ENCODE data around the gene CHMP1A. TPM values are rescaled to one million over a fixed set of nuclear protein-coding genes. Genes with fewer than 3 reads are reported as not detected.
"Not testable (repeated sequence)": the region's sequence is repeated elsewhere in the genome, so short reads cannot be mapped to it uniquely, and the experiment has no call there.

The CHMP1A gene
- total and polyA plus RNA-seq, 2 donors = 40.8 to 70.8 TPM

GRCh38 chr16:89699629-89700099 is 42.2 kb upstream of the CHMP1A start:
- H3K9me3 ChIP-seq (ENCODE audit: control insufficient read depth in 2 of 2, insufficient read depth in 1 of 2, low read length in 1 of 2); DNase-seq (ENCODE audit: low read depth in 6 of 9, low spot score in 9 of 9); H3K27me3 ChIP-seq (ENCODE audit: control insufficient read depth in 2 of 2, insufficient read depth in 1 of 2, low read length in 1 of 2); H3K4me3 ChIP-seq (ENCODE audit: low read length in 2 of 2); H3K27ac ChIP-seq (ENCODE audit: low read depth in 1 of 2, low read length in 1 of 2): not testable (repeated sequence)
- 80% methylated on average over 18 of the region's 18 CpGs for whole genome bisulfite sequencing
- Histone ChIP-seq H3K36me3 (ENCODE audit: control insufficient read depth in 2 of 2, insufficient read depth in 2 of 2, low read length in 1 of 2) (peaks cover 9 to 25% of the 10 kb centered on the region in 2 donors), H3K4me1 (ENCODE audit: control insufficient read depth in 2 of 2, insufficient read depth in 2 of 2, low read length in 2 of 2) (peaks cover 24 to 30% of the 10 kb centered on the region in 2 donors)

DNA sequence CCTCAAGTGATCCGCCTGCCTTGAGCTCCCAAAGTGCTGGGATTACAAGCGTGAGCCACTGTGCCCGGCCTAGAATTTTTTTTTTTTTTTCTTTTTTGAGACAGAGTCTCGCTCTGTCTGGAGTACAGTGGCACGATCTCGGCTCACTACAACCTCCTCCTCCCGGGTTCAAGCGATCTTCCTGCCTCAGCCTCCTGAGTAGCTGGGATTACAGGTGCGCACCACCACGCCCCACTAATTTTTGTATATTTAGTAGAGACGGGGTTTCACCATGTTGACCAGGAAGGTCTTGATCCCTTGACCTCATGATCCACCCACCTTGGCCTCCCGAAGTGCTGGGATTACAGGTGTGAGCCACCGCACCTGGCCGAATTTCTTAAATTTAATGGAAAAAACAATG is 41.2 kb upstream of the CHMP1A start:
- H3K9me3 ChIP-seq (ENCODE audit: control insufficient read depth in 2 of 2, insufficient read depth in 1 of 2, low read length in 1 of 2); DNase-seq (ENCODE audit: low read depth in 6 of 9, low spot score in 9 of 9); H3K27me3 ChIP-seq (ENCODE audit: control insufficient read depth in 2 of 2, insufficient read depth in 1 of 2, low read length in 1 of 2); H3K4me3 ChIP-seq (ENCODE audit: low read length in 2 of 2); H3K27ac ChIP-seq (ENCODE audit: low read depth in 1 of 2, low read length in 1 of 2): not testable (repeated sequence)
- WGBS = 99% methylated on average over 14 of the region's 14 CpGs
- Histone ChIP-seq H3K36me3 (ENCODE audit: control insufficient read depth in 2 of 2, insufficient read depth in 2 of 2, low read length in 1 of 2) (peaks cover 16 to 35% of the 10 kb centered on the region in 2 donors), H3K4me1 (ENCODE audit: control insufficient read depth in 2 of 2, insufficient read depth in 2 of 2, low read length in 2 of 2) (peaks cover 24 to 30% of the 10 kb centered on the region in 2 donors)

GRCh38 chr16:89697616-89698331 is 40.3 kb upstream of the CHMP1A start:
- Histone ChIP-seq H3K27ac (ENCODE audit: low read depth in 1 of 2, low read length in 1 of 2) (no peak overlapping the region), H3K36me3 (ENCODE audit: control insufficient read depth in 2 of 2, insufficient read depth in 2 of 2, low read length in 1 of 2) (peaks cover 24 to 43% of the 10 kb centered on the region in 2 donors), H3K4me3 (ENCODE audit: low read length in 2 of 2) (no peak overlapping the region), H3K4me1 (ENCODE audit: control insufficient read depth in 2 of 2, insufficient read depth in 2 of 2, low read length in 2 of 2) (peaks cover 24 to 30% of the 10 kb centered on the region in 2 donors), H3K9me3 (ENCODE audit: control insufficient read depth in 2 of 2, insufficient read depth in 1 of 2, low read length in 1 of 2) (no peaks in the 10 kb centered on the region), H3K27me3 (ENCODE audit: control insufficient read depth in 2 of 2, insufficient read depth in 1 of 2, low read length in 1 of 2) (no peaks in the 10 kb centered on the region)
- no peak for DNase-seq (ENCODE audit: low read depth in 6 of 9, low spot score in 9 of 9)
- 98% methylated on average over 32 of the region's 32 CpGs for whole genome bisulfite sequencing

GRCh38 chr16:89697161-89697615 is 39.7 kb upstream of the CHMP1A start:
- Histone ChIP-seq H3K27ac (ENCODE audit: low read depth in 1 of 2, low read length in 1 of 2) (no peak overlapping the region), H3K4me1 (ENCODE audit: control insufficient read depth in 2 of 2, insufficient read depth in 2 of 2, low read length in 2 of 2) (peaks cover 22 to 25% of the 10 kb centered on the region in 2 donors), H3K36me3 (ENCODE audit: control insufficient read depth in 2 of 2, insufficient read depth in 2 of 2, low read length in 1 of 2) (peaks cover 28 to 47% of the 10 kb centered on the region in 2 donors), H3K27me3 (ENCODE audit: control insufficient read depth in 2 of 2, insufficient read depth in 1 of 2, low read length in 1 of 2) (no peaks in the 10 kb centered on the region), H3K4me3 (ENCODE audit: low read length in 2 of 2) (no peak overlapping the region), H3K9me3 (ENCODE audit: control insufficient read depth in 2 of 2, insufficient read depth in 1 of 2, low read length in 1 of 2) (no peaks in the 10 kb centered on the region)
- WGBS = 98% methylated on average over 19 of the region's 19 CpGs
- DNase-seq (ENCODE audit: low read depth in 6 of 9, low spot score in 9 of 9) = no peak

DNA sequence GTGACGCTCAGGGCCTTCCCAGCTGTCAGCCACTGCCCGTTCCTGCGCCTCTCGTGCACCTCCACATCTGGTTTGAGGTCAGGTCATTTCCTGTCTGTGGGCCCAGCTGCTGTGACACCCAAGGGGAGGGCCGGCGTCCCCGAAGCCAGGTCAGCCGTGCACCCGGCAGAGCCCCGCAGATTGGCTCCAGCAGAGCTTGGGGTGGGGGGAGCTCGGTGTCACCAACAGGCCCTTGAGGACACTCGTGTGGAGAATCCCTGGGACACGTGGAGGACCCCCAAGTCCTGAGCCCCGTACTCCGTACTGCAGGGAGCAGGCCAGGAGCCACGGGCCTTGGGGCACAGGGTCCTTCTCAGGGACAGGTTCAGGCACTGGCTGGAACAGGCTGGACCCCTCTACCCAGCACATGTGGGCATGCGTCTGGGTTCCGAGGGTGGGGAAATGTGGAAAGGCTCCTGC is 39.2 kb upstream of the CHMP1A start:
- 45% methylated on average over 18 of the region's 18 CpGs for WGBS
- Histone ChIP-seq H3K36me3 (ENCODE audit: control insufficient read depth in 2 of 2, insufficient read depth in 2 of 2, low read length in 1 of 2) (peaks cover 33 to 52% of the 10 kb centered on the region in 2 donors), H3K27me3 (ENCODE audit: control insufficient read depth in 2 of 2, insufficient read depth in 1 of 2, low read length in 1 of 2) (no peaks in the 10 kb centered on the region), H3K27ac (ENCODE audit: low read depth in 1 of 2, low read length in 1 of 2) (no peak overlapping the region), H3K9me3 (ENCODE audit: control insufficient read depth in 2 of 2, insufficient read depth in 1 of 2, low read length in 1 of 2) (no peaks in the 10 kb centered on the region), H3K4me3 (ENCODE audit: low read length in 2 of 2) (no peak overlapping the region), H3K4me1 (ENCODE audit: control insufficient read depth in 2 of 2, insufficient read depth in 2 of 2, low read length in 2 of 2) (peaks cover 21 to 23% of the 10 kb centered on the region in 2 donors)
- peak in 2 of 9 donors; percentile 39 to 56 for DNase-seq (ENCODE audit: low read depth in 6 of 9, low spot score in 9 of 9)

GRCh38 chr16:89695875-89696669 is 38.6 kb upstream of the CHMP1A start:
- no peak overlapping the region for H3K27ac ChIP-seq (ENCODE audit: low read depth in 1 of 2, low read length in 1 of 2)

DNA sequence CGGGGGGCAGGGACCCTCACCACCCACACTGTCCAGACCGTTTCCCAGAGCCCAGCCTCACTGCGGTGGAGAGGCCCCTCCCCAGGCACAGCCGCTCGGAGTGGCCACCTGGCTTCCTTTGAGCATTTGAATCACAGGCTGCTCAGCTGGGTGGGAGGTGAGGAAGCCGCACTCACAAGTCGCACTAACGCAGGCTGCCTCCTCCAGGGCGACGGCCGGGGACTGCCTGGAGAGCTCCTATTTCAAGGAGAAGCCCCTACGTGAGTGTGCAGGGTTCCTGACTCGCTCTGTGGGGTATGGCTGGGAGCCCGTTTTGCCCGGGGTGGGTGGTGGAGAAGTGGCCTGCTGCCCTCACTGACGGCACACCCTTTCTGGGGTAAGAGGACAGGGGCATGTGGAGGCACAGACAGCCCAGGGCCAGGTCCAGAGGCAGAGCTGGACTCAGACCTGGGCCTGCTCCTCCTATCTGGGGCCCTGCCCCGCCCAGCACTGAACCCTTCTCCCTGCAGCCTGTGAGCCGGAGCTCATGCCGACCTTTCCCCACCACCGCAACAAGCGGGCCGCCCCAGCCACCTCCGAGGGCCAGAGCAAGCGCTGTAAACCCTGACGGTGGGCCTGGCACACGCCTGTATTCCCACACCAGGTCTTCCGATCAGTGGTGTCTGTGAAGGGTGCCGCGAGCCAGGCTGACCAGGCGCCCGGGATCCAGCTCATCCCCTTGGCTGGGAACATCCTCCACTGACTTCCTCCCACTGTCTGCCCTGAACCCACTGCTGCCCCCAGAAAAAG is 37.8 kb upstream of the CHMP1A start:
- Histone ChIP-seq H3K4me3 (ENCODE audit: low read length in 2 of 2) (no peak overlapping the region), H3K27ac (ENCODE audit: low read depth in 1 of 2, low read length in 1 of 2) (no peak overlapping the region), H3K4me1 (ENCODE audit: control insufficient read depth in 2 of 2, insufficient read depth in 2 of 2, low read length in 2 of 2) (peaks cover 13 to 17% of the 10 kb centered on the region in 2 donors), H3K9me3 (ENCODE audit: control insufficient read depth in 2 of 2, insufficient read depth in 1 of 2, low read length in 1 of 2) (no peaks in the 10 kb centered on the region), H3K36me3 (ENCODE audit: control insufficient read depth in 2 of 2, insufficient read depth in 2 of 2, low read length in 1 of 2) (peaks cover 44 to 65% of the 10 kb centered on the region in 2 donors), H3K27me3 (ENCODE audit: control insufficient read depth in 2 of 2, insufficient read depth in 1 of 2, low read length in 1 of 2) (no peaks in the 10 kb centered on the region)
- 97% methylated on average over 31 of the region's 31 CpGs for WGBS
- no peak for DNase-seq (ENCODE audit: low read depth in 6 of 9, low spot score in 9 of 9)

More at GRCh38 chr16:89695875-89696669, 38.6 kb upstream of the CHMP1A start:
- Histone ChIP-seq H3K27me3 (ENCODE audit: control insufficient read depth in 2 of 2, insufficient read depth in 1 of 2, low read length in 1 of 2) (no peaks in the 10 kb centered on the region), H3K4me3 (ENCODE audit: low read length in 2 of 2) (no peak overlapping the region), H3K36me3 (ENCODE audit: control insufficient read depth in 2 of 2, insufficient read depth in 2 of 2, low read length in 1 of 2) (peaks cover 38 to 59% of the 10 kb centered on the region in 2 donors), H3K9me3 (ENCODE audit: control insufficient read depth in 2 of 2, insufficient read depth in 1 of 2, low read length in 1 of 2) (no peaks in the 10 kb centered on the region), H3K4me1 (ENCODE audit: control insufficient read depth in 2 of 2, insufficient read depth in 2 of 2, low read length in 2 of 2) (peaks cover 21 to 23% of the 10 kb centered on the region in 2 donors)
- DNase-seq (ENCODE audit: low read depth in 6 of 9, low spot score in 9 of 9) = no peak
- WGBS = 82% methylated on average over 25 of the region's 25 CpGs

- not testable (repeated sequence) for H3K27me3 ChIP-seq (ENCODE audit: control insufficient read depth in 2 of 2, insufficient read depth in 1 of 2, low read length in 1 of 2); H3K4me3 ChIP-seq (ENCODE audit: low read length in 2 of 2); DNase-seq (ENCODE audit: low read depth in 6 of 9, low spot score in 9 of 9); H3K9me3 ChIP-seq (ENCODE audit: control insufficient read depth in 2 of 2, insufficient read depth in 1 of 2, low read length in 1 of 2); H3K27ac ChIP-seq (ENCODE audit: low read depth in 1 of 2, low read length in 1 of 2)
- 97% methylated on average over 23 of the region's 23 CpGs for WGBS
- Histone ChIP-seq H3K36me3 (ENCODE audit: control insufficient read depth in 2 of 2, insufficient read depth in 2 of 2, low read length in 1 of 2) (peaks cover 45 to 66% of the 10 kb centered on the region in 2 donors), H3K4me1 (ENCODE audit: control insufficient read depth in 2 of 2, insufficient read depth in 2 of 2, low read length in 2 of 2) (peaks cover 9 to 12% of the 10 kb centered on the region in 2 donors)
Observed at GRCh38 chr16:89694784-89695085, 37.2 kb upstream of the CHMP1A start.
